Islet precursor cell (in vitro differentiated cells): ENCODE data around the gene ST3GAL3.
A peak's percentile ranks its signal among the peaks of the same experiment; 100 is the strongest.
"Not testable (repeated sequence)": the region's sequence is repeated elsewhere in the genome, so short reads cannot be mapped to it uniquely, and the experiment has no call there.

ENCODE experiments used
- DNase-seq: peaks from one replicate; pipeline ENCODE4 v3.0.0-alpha.2; 2018

The ST3GAL3 gene

GRCh38 chr1:43824795-43825194, 117.5 kb downstream of the ST3GAL3 start:
- DNase-seq, result no peak

- DNase-seq, result no peak
Observed at GRCh38 chr1:43828574-43828973, 121.2 kb downstream of the ST3GAL3 start.

- DNase-seq, result no peak
Observed at GRCh38 chr1:43830802-43831201, 123.5 kb downstream of the ST3GAL3 start.

- no peak for DNase-seq
Observed at GRCh38 chr1:43831851-43832250, 124.5 kb downstream of the ST3GAL3 start.

- no peak for DNase-seq
Observed at GRCh38 chr1:43832255-43832654, 124.9 kb downstream of the ST3GAL3 start.

- DNase-seq, result no peak
Observed at GRCh38 chr1:43832998-43833397, 125.7 kb downstream of the ST3GAL3 start.

- DNase-seq, result not testable (repeated sequence)
Observed at GRCh38 chr1:43833902-43834279, 126.6 kb downstream of the ST3GAL3 start.

- no peak for DNase-seq
Observed at GRCh38 chr1:43834280-43835081, 127.1 kb downstream of the ST3GAL3 start.

- DNase-seq, result peak; percentile 89
Observed at GRCh38 chr1:43835082-43836021, 128.0 kb downstream of the ST3GAL3 start.

- DNase-seq, result no peak
Observed at GRCh38 chr1:43836267-43836951, 129.1 kb downstream of the ST3GAL3 start.

- no peak for DNase-seq
Observed at GRCh38 chr1:43839056-43839455, 131.7 kb downstream of the ST3GAL3 start.

- DNase-seq, result no peak
Observed at GRCh38 chr1:43841321-43842174, 134.2 kb downstream of the ST3GAL3 start.

- no peak for DNase-seq
Observed at GRCh38 chr1:43842175-43842498, 134.8 kb downstream of the ST3GAL3 start.

GRCh38 chr1:43843684-43844083, 136.3 kb downstream of the ST3GAL3 start:
- no peak for DNase-seq

GRCh38 chr1:43844114-43844513, 136.8 kb downstream of the ST3GAL3 start:
- DNase-seq, result peak; percentile 46

- no peak for DNase-seq
Observed at GRCh38 chr1:43847290-43847689, 140.0 kb downstream of the ST3GAL3 start.

- DNase-seq, result no peak
Observed at GRCh38 chr1:43847882-43848281, 140.5 kb downstream of the ST3GAL3 start.

- peak; percentile 34 for DNase-seq
Observed at GRCh38 chr1:43849670-43850069, 142.3 kb downstream of the ST3GAL3 start.

GRCh38 chr1:43850591-43851233, 143.4 kb downstream of the ST3GAL3 start:
- DNase-seq, result peak; percentile 29

GRCh38 chr1:43851561-43852338, 144.4 kb downstream of the ST3GAL3 start:
- DNase-seq, result peak; percentile 46
